ENCODE measurements around the gene PKHD1.

- TF ChIP-seq, protein P1, sequence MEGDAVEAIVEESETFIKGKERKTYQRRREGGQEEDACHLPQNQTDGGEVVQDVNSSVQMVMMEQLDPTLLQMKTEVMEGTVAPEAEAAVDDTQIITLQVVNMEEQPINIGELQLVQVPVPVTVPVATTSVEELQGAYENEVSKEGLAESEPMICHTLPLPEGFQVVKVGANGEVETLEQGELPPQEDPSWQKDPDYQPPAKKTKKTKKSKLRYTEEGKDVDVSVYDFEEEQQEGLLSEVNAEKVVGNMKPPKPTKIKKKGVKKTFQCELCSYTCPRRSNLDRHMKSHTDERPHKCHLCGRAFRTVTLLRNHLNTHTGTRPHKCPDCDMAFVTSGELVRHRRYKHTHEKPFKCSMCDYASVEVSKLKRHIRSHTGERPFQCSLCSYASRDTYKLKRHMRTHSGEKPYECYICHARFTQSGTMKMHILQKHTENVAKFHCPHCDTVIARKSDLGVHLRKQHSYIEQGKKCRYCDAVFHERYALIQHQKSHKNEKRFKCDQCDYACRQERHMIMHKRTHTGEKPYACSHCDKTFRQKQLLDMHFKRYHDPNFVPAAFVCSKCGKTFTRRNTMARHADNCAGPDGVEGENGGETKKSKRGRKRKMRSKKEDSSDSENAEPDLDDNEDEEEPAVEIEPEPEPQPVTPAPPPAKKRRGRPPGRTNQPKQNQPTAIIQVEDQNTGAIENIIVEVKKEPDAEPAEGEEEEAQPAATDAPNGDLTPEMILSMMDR (IDR thresholded peaks at IDR 0.05) = no peak
- no peak for TF ChIP-seq POLR2A (IDR thresholded peaks at IDR 0.05)
Measured at GRCh38 chr6:51584163-51584562, 503.2 kb downstream of the PKHD1 start.

Data from heart left ventricle (tissue), 13 donors.